Activated CD4-positive, alpha-beta T cell treated with anti-CD3 and anti-CD28 coated beads, Interleukin-2, amount 10 ng/mL, durations not matched to agents 7 days and 5 days (primary cell): ENCODE data around the gene SDCCAG8. TPM values are rescaled to one million over a fixed set of nuclear protein-coding genes. Genes with fewer than 3 reads are reported as not detected.
"Not testable (repeated sequence)": the region's sequence is repeated elsewhere in the genome, so short reads cannot be mapped to it uniquely, and the experiment has no call there.

Experiments used
- CTCF ChIA-PET: fragments of 350-600 bp; sonication (Branson Sonifier 250); formaldehyde crosslinking; loops from one replicate; lab custom pipeline; 2021; ENCODE audit warnings: antibody characterized with exemption; lab: Charles Lee
- POLR2A ChIA-PET: fragments of 350-600 bp; sonication (Branson Sonifier 250); formaldehyde crosslinking; loops from one replicate; lab custom pipeline; 2021; ENCODE audit warnings: antibody characterized with exemption; lab: Charles Lee
- DNase-seq: peaks from one replicate; pipeline ENCODE4 v3.0.0-alpha.2; 2020
- H3K27ac Mint-ChIP-seq: one replicate; pipeline ENCODE4 v1.8.0; 2021; ENCODE audit warnings: mild to moderate bottlenecking, moderate library complexity, mixed read lengths
- H3K27me3 Mint-ChIP-seq: one replicate; pipeline ENCODE4 v1.8.0; 2021; ENCODE audit warnings: mixed read lengths
- H3K36me3 Mint-ChIP-seq: one replicate; pipeline ENCODE4 v1.8.0; 2021; ENCODE audit warnings: low read depth, mixed read lengths
- H3K4me1 Mint-ChIP-seq: one replicate; pipeline ENCODE4 v1.8.0; 2021; ENCODE audit warnings: mixed read lengths
- H3K4me3 Mint-ChIP-seq: one replicate; pipeline ENCODE4 v1.8.0; 2021; ENCODE audit warnings: mild to moderate bottlenecking, moderate library complexity, mixed read lengths
- H3K9me3 Mint-ChIP-seq: one replicate; pipeline ENCODE4 v1.8.0; 2021; ENCODE audit warnings: mixed read lengths
- total RNA-seq, 2 experiments: library from RNA; stranded (reverse); gene quantifications; one replicate each; pipeline ENCODE4 v1.2.3, GENCODE V29; 2021

Gene SDCCAG8
- total RNA-seq, 2 experiments from 2014 or later: 23.8 to 26.4 TPM

- H3K4me3 Mint-ChIP-seq: no peak overlapping the region
- H3K27ac Mint-ChIP-seq: no peak overlapping the region
- no peaks in the 10 kb centered on the region for H3K9me3 Mint-ChIP-seq
- POLR2A ChIA-PET: no interaction called here
- CTCF ChIA-PET: interaction anchor here (0.8 kb wide), 1 partner anchor 868 kb away, joined by 3 read pairs; no protein-coding TSS in a partner anchor
- no peak for DNase-seq
- H3K36me3 Mint-ChIP-seq: peaks cover 4% of the 10 kb centered on the region
- H3K4me1 Mint-ChIP-seq: no peaks in the 10 kb centered on the region
- no peaks in the 10 kb centered on the region for H3K27me3 Mint-ChIP-seq
Measured at GRCh38 chr1:243323491-243323890, 67.7 kb downstream of the SDCCAG8 start.

GRCh38 chr1:243325305-243325890 lies 69.6 kb downstream of the SDCCAG8 start:
- DNase-seq: peak; percentile 48
- no peaks in the 10 kb centered on the region for H3K4me1 Mint-ChIP-seq
- H3K36me3 Mint-ChIP-seq: no peaks in the 10 kb centered on the region
- H3K9me3 Mint-ChIP-seq: no peaks in the 10 kb centered on the region
- CTCF ChIA-PET: no interaction called here
- H3K27ac Mint-ChIP-seq: no peak overlapping the region
- no peaks in the 10 kb centered on the region for H3K27me3 Mint-ChIP-seq
- H3K4me3 Mint-ChIP-seq: no peak overlapping the region
- POLR2A ChIA-PET: no interaction called here

GRCh38 chr1:243332440-243332839 lies 76.6 kb downstream of the SDCCAG8 start:
- H3K4me3 Mint-ChIP-seq: no peak overlapping the region
- POLR2A ChIA-PET: no interaction called here
- H3K9me3 Mint-ChIP-seq: no peaks in the 10 kb centered on the region
- no peak overlapping the region for H3K27ac Mint-ChIP-seq
- peaks cover 3% of the 10 kb centered on the region for H3K4me1 Mint-ChIP-seq
- H3K36me3 Mint-ChIP-seq: peaks cover 31% of the 10 kb centered on the region
- DNase-seq: no peak
- CTCF ChIA-PET: no interaction called here
- no peaks in the 10 kb centered on the region for H3K27me3 Mint-ChIP-seq

- Mint-ChIP-seq H3K36me3 (peaks cover 31% of the 10 kb centered on the region), H3K27ac (no peak overlapping the region), H3K9me3 (no peaks in the 10 kb centered on the region), H3K4me3 (no peak overlapping the region), H3K27me3 (no peaks in the 10 kb centered on the region), H3K4me1 (peaks cover 3% of the 10 kb centered on the region)
- ChIA-PET CTCF (no interaction called here), POLR2A (no interaction called here)
- no peak for DNase-seq
Measured at GRCh38 chr1:243335292-243335691, 79.5 kb downstream of the SDCCAG8 start.

DNA sequence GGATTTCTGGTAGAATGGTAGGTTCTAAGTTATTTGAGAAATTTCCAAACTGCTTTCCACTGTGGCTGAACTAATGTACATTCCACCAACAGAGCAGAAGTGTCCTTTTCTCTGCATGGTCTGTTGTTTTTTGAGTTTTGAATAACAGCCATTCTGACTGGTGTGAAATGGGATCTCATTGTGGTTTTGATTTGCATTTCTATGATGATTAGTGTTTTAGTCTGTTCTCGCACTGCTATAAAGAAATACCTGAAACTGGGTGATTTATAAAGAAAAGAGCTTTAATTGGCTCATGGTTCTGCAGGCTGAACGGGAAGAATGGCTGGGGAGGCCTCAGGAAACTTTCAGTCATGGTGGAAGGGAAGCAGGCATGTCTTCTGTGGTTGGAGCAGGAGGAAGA lies 80.3 kb downstream of the SDCCAG8 start:
- H3K27ac Mint-ChIP-seq: peak overlapping the region; percentile 2
- H3K4me1 Mint-ChIP-seq: peaks cover 3% of the 10 kb centered on the region
- H3K9me3 Mint-ChIP-seq: no peaks in the 10 kb centered on the region
- ChIA-PET CTCF (no interaction called here), POLR2A (no interaction called here)
- H3K36me3 Mint-ChIP-seq: peaks cover 30% of the 10 kb centered on the region
- H3K27me3 Mint-ChIP-seq: no peaks in the 10 kb centered on the region
- DNase-seq: no peak
- no peak overlapping the region for H3K4me3 Mint-ChIP-seq

DNA sequence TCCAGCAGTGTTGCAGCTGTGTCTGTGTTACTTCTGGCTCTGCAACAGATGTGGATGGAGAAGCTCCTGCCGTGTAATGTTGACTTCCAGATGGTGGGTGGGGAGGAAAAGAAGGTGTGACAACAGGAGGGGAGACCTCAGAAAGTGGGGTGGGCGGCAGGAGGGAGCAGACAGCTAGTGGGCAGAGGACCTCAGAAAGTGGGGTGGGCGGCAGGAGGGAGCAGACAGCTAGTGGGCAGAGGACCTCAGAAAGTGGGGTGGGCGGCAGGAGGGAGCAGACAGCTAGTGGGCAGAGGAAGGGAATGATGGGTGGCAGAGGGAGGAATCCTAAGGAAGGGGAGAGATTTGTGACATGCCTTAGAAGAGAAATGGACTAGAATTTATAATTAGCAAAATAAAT lies 83.0 kb downstream of the SDCCAG8 start:
- H3K9me3 Mint-ChIP-seq, H3K27me3 Mint-ChIP-seq, H3K4me3 Mint-ChIP-seq, POLR2A ChIA-PET, H3K27ac Mint-ChIP-seq, CTCF ChIA-PET, DNase-seq, H3K4me1 Mint-ChIP-seq: not testable (repeated sequence)
- peaks cover 22% of the 10 kb centered on the region for H3K36me3 Mint-ChIP-seq

GRCh38 chr1:243341074-243341473 lies 85.2 kb downstream of the SDCCAG8 start:
- ChIA-PET CTCF (no interaction called here), POLR2A (no interaction called here)
- Mint-ChIP-seq H3K27me3 (no peaks in the 10 kb centered on the region), H3K9me3 (no peaks in the 10 kb centered on the region), H3K4me1 (peaks cover 16% of the 10 kb centered on the region), H3K36me3 (peaks cover 10% of the 10 kb centered on the region), H3K4me3 (no peak overlapping the region), H3K27ac (no peak overlapping the region)
- DNase-seq: no peak

DNA sequence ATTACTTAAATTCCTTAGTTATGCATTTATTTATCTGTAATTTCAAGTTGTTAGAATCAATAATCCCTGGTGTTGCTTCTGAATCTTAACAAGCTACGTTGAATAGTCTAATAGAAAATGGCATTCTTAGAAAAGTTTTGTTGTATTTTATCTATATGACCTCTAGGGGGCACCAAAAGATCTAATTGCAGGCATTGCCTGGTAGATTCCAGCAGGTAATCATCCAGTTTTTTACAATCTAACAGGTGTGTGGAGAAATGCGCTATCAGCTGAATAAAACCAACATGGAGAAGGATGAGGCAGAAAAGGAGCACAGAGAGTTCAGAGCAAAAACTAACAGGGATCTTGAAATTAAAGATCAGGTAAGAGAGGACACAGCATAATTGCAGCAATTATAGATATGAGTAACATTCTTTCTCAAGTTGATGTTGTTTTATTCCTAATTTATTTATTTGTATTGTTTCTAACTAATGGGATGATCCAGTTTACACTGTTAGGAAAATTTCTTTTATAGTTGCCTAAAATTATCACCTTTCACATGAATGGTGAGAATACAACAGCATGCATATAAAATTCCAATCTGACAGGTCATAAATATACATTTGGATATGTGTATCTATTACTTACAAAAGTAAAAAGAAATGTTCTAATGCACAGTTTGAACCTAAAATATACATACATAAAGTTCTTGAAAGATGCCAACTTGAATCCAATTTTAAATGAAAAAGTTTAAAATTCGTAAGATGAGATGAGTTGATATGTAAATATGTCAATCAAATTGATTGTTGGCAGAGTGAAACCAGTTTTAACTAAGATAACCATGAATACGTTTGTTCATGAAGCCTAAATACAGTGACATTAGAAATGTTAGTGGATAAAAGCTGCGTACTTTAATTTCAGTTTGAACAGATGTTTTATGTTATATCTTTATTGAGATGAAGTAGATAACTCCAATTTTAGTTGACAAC lies 88.4 kb downstream of the SDCCAG8 start:
- CTCF ChIA-PET: interaction anchor here (0.7 to 0.8 kb wide), 6 partner anchors 9 to 936 kb away, joined by 3 to 5 read pairs (median 3); no protein-coding TSS in a partner anchor
- POLR2A ChIA-PET: no interaction called here
- Mint-ChIP-seq H3K27me3 (no peaks in the 10 kb centered on the region), H3K4me3 (no peak overlapping the region), H3K27ac (no peak overlapping the region), H3K36me3 (peaks cover 10% of the 10 kb centered on the region), H3K9me3 (no peaks in the 10 kb centered on the region), H3K4me1 (peaks cover 13% of the 10 kb centered on the region)
- no peak for DNase-seq

GRCh38 chr1:243345205-243345604 lies 89.4 kb downstream of the SDCCAG8 start:
- H3K27ac Mint-ChIP-seq: no peak overlapping the region
- H3K27me3 Mint-ChIP-seq: no peaks in the 10 kb centered on the region
- no peaks in the 10 kb centered on the region for H3K9me3 Mint-ChIP-seq
- POLR2A ChIA-PET: no interaction called here
- H3K36me3 Mint-ChIP-seq: peaks cover 12% of the 10 kb centered on the region
- peaks cover 13% of the 10 kb centered on the region for H3K4me1 Mint-ChIP-seq
- CTCF ChIA-PET: interaction anchor here (0.7 kb wide), 1 partner anchor 64 kb away, joined by 3 read pairs; no protein-coding TSS in a partner anchor
- DNase-seq: no peak
- H3K4me3 Mint-ChIP-seq: no peak overlapping the region

DNA sequence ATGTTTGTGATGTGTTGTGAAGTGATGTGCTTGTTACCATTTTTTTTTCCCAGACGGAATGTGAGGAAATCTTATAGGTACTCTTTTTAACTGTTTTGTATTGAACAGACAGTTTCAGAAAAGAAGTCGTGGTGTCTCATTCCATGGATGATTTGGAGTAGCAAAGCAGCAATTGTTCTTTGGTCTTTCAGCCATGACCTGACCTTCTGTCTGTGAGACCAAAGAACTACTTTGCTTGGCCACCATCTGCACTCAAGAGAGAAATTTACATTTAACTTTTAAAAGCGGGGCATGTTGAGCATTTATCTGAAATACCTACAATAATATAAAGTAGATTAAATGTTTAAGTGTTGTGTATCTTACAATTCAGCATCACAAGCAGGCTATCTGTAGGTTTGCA lies 90.2 kb downstream of the SDCCAG8 start:
- H3K4me3 Mint-ChIP-seq: no peak overlapping the region
- H3K27me3 Mint-ChIP-seq: no peaks in the 10 kb centered on the region
- no peak overlapping the region for H3K27ac Mint-ChIP-seq
- no peak for DNase-seq
- CTCF ChIA-PET: no interaction called here
- H3K36me3 Mint-ChIP-seq: peaks cover 12% of the 10 kb centered on the region
- peaks cover 13% of the 10 kb centered on the region for H3K4me1 Mint-ChIP-seq
- no peaks in the 10 kb centered on the region for H3K9me3 Mint-ChIP-seq
- POLR2A ChIA-PET: no interaction called here

- CTCF ChIA-PET: no interaction called here
- Mint-ChIP-seq H3K9me3 (no peaks in the 10 kb centered on the region), H3K4me3 (no peak overlapping the region), H3K27me3 (no peaks in the 10 kb centered on the region), H3K36me3 (peaks cover 12% of the 10 kb centered on the region), H3K27ac (no peak overlapping the region), H3K4me1 (peaks cover 13% of the 10 kb centered on the region)
- POLR2A ChIA-PET: no interaction called here
- DNase-seq: no peak
Measured at GRCh38 chr1:243346468-243346867, 90.6 kb downstream of the SDCCAG8 start.

DNA sequence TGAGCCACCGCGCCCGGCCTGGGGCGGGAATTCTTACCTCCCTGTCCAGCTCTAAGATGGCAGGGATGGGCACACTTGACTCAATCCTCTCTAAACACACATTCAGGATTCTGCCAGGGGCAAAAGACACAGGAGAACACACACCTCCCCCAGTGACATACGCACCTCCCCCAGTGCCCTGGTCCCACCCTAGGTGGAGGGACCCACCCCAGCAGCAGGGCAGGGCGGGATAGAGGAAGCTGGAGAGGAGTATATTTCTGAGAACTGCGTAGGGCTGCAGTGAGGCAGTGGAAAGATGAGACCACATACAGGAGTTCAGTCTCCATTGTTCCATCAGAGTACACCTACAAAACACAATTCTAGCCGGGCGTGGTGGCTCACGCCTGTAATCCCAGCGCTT lies 92.5 kb downstream of the SDCCAG8 start:
- H3K27me3 Mint-ChIP-seq: no peaks in the 10 kb centered on the region
- H3K9me3 Mint-ChIP-seq: no peaks in the 10 kb centered on the region
- ChIA-PET POLR2A (no interaction called here), CTCF (no interaction called here)
- H3K27ac Mint-ChIP-seq: no peak overlapping the region
- peaks cover 14% of the 10 kb centered on the region for H3K36me3 Mint-ChIP-seq
- DNase-seq: no peak
- H3K4me3 Mint-ChIP-seq: no peak overlapping the region
- H3K4me1 Mint-ChIP-seq: peaks cover 16% of the 10 kb centered on the region

DNA sequence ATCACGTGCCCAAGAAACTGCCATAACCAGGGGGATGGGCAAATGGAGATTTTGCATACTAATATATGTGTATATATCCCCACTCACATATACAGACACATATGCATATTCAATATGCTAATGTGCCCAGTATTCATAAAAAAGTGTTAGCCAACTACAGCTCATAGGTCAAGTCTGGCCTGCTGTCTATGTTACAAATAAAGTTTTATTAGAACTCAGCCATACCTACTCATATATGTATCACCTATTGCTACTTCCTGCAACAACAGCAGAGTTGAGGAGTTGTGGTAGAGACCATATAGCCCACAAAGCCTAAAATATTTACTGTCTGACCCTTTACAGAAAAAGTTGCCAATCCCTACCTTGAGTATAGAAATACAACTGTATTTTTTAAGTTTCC lies 93.3 kb downstream of the SDCCAG8 start:
- Mint-ChIP-seq H3K27me3 (no peaks in the 10 kb centered on the region), H3K36me3 (peaks cover 13% of the 10 kb centered on the region), H3K4me1 (peaks cover 21% of the 10 kb centered on the region), H3K9me3 (no peaks in the 10 kb centered on the region), H3K4me3 (no peak overlapping the region), H3K27ac (no peak overlapping the region)
- ChIA-PET CTCF (no interaction called here), POLR2A (no interaction called here)
- no peak for DNase-seq
